Chondrocyte (in vitro differentiated cells): ENCODE results near the gene XIRP2. TPM values are rescaled to one million over a fixed set of nuclear protein-coding genes. Genes with fewer than 3 reads are reported as not detected.

ENCODE experiments used
- DNase-seq: peaks from one replicate; pipeline ENCODE4 v3.0.0; 2021; ENCODE audit warnings: mixed read lengths, low spot score
- H3K27ac Mint-ChIP-seq: one replicate; pipeline ENCODE4 v1.8.0; 2021; ENCODE audit warnings: mild to moderate bottlenecking, moderate library complexity, mixed read lengths; ENCODE audit not compliant: unreplicated experiment
- H3K27me3 Mint-ChIP-seq: 2 replicates; pipeline ENCODE4 v1.8.0; 2021; ENCODE audit warnings: low read depth, mixed read lengths
- H3K36me3 Mint-ChIP-seq: 2 replicates; pipeline ENCODE4 v1.8.0; 2021; ENCODE audit warnings: low read depth, mixed read lengths
- H3K4me1 Mint-ChIP-seq: 2 replicates; pipeline ENCODE4 v1.8.0; 2021; ENCODE audit warnings: low read depth, mild to moderate bottlenecking, mixed read lengths
- H3K4me3 Mint-ChIP-seq: one replicate; pipeline ENCODE4 v1.8.0; 2021; ENCODE audit warnings: mild to moderate bottlenecking, moderate library complexity, mixed read lengths; ENCODE audit not compliant: unreplicated experiment
- H3K9me3 Mint-ChIP-seq: 2 replicates; pipeline ENCODE4 v1.8.0; 2021; ENCODE audit warnings: low read depth, mixed read lengths
- CTCF ChIP-seq: fragments of 200-600 bp; sonication (generic); IDR thresholded peaks from 2 replicates; pipeline ENCODE4 v1.5.0; 2021; ENCODE audit warnings: antibody characterized with exemption, mild to moderate bottlenecking, moderate library complexity
- total RNA-seq: library from RNA; stranded (reverse); gene quantifications from 3 replicates; pipeline ENCODE4 v1.2.1, GENCODE V29; 2021

The XIRP2 gene
- total RNA-seq, 1 donor from 2014 or later, result not detected

GRCh38 chr2:166969486-166969885, 81.2 kb downstream of the XIRP2 start:
- TF ChIP-seq CTCF, result no peak
- Mint-ChIP-seq H3K4me1 (peaks cover 6% of the 10 kb centered on the region), H3K4me3 (no peak overlapping the region), H3K27me3 (no peaks in the 10 kb centered on the region), H3K36me3 (no peaks in the 10 kb centered on the region), H3K9me3 (no peaks in the 10 kb centered on the region), H3K27ac (no peak overlapping the region)
- no peak for DNase-seq

DNA sequence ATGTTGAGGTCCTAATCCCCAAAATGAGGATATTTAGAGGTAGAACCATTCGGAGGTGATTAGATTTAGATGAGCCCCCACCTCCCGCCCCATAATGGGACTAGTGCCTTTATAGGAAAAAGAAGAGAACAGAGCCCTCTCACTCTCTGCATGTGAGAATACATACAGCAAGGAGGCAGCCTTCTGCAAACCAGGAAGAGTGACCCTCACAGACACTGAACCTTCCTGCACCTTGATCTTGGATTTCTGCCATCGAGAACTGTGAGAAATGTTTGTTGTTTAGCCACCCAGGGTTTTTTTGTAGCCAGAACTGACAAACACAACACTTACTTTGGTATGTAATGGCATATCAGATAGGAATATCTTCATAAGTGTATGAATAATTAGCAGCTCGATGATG, 83.7 kb downstream of the XIRP2 start:
- H3K27me3 Mint-ChIP-seq, result no peaks in the 10 kb centered on the region
- no peak overlapping the region for H3K4me3 Mint-ChIP-seq
- H3K27ac Mint-ChIP-seq, result no peak overlapping the region
- DNase-seq, result no peak
- peaks cover 6% of the 10 kb centered on the region for H3K4me1 Mint-ChIP-seq
- no peak for TF ChIP-seq CTCF
- no peaks in the 10 kb centered on the region for H3K36me3 Mint-ChIP-seq
- H3K9me3 Mint-ChIP-seq, result peaks cover 4% of the 10 kb centered on the region

DNA sequence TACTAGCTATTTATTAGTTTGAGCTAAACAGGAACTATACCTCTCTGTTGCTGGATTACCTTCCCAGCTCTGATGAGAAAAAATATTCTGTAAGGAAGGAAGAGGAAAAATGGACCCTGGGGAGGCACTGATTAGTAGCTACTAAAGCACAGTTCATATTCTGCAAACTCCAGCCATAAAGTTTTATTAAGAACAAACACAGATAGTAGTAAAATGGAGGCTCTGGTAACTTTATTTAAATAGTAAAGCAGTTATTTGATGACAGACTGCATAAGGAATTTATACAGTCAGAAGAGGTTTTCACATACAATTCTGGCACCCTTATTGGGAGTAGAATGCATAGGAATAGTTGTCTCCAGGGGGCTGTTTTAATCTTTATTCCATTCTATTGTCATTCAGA, 84.1 kb downstream of the XIRP2 start:
- TF ChIP-seq CTCF, result no peak
- no peaks in the 10 kb centered on the region for H3K36me3 Mint-ChIP-seq
- peaks cover 4% of the 10 kb centered on the region for H3K9me3 Mint-ChIP-seq
- no peaks in the 10 kb centered on the region for H3K27me3 Mint-ChIP-seq
- H3K4me1 Mint-ChIP-seq, result peaks cover 6% of the 10 kb centered on the region
- no peak for DNase-seq
- no peak overlapping the region for H3K4me3 Mint-ChIP-seq
- H3K27ac Mint-ChIP-seq, result no peak overlapping the region

DNA sequence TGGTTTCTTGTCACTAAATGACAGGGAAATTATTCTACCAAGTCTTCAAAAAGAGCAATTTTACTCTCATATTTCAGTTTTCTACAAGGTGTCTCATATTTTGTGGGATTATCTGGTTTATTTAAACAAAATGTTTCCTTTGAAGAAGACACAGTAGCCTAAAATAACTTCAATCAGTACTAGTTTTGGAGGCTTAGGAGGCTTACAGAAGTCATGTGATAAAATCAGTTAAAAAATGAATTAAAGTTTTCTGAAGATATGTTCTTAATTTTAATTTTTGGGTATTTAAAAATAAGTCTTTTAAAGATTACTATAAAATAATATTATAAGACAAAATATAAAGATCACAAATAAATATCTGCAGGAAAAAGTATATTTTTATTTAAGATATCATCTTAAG, 95.9 kb downstream of the XIRP2 start:
- DNase-seq, result no peak
- no peak for TF ChIP-seq CTCF
- peaks cover 13% of the 10 kb centered on the region for H3K9me3 Mint-ChIP-seq
- H3K4me3 Mint-ChIP-seq, result no peak overlapping the region
- H3K4me1 Mint-ChIP-seq, result peaks cover 3% of the 10 kb centered on the region
- H3K36me3 Mint-ChIP-seq, result no peaks in the 10 kb centered on the region
- no peak overlapping the region for H3K27ac Mint-ChIP-seq
- H3K27me3 Mint-ChIP-seq, result peaks cover 1% of the 10 kb centered on the region

DNA sequence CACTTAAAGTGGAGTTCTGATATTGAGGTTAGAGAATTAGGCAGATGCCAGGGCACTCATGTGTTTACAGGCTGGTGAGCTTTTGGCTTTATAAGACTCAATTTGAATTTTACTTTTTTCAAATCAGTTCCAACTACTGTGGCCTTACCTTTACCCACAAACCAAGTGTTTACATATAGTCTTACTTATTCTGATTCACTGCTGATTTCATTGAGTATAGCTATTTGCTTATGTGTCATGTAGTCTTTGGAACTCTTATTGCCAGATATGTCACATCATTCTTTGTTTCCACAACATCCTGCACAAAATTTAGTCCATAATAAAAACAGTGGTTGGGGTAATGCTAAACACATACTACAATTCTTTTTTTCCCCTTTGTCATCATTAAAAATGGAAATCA, 96.5 kb downstream of the XIRP2 start:
- H3K9me3 Mint-ChIP-seq, result peaks cover 12% of the 10 kb centered on the region
- H3K4me3 Mint-ChIP-seq, result no peak overlapping the region
- H3K27me3 Mint-ChIP-seq, result peaks cover 1% of the 10 kb centered on the region
- H3K36me3 Mint-ChIP-seq, result no peaks in the 10 kb centered on the region
- DNase-seq, result no peak
- no peak overlapping the region for H3K27ac Mint-ChIP-seq
- TF ChIP-seq CTCF, result no peak
- peaks cover 3% of the 10 kb centered on the region for H3K4me1 Mint-ChIP-seq
